DMS 273 treated with DMSO at 0.1 percent for 48 hours (cell line): ENCODE measurements around the gene RGS12.

Source experiments
- DNase-seq: peaks from one replicate; lab custom pipeline; 2025; lab: John Stamatoyannopoulos, UW

Gene RGS12, protein sequence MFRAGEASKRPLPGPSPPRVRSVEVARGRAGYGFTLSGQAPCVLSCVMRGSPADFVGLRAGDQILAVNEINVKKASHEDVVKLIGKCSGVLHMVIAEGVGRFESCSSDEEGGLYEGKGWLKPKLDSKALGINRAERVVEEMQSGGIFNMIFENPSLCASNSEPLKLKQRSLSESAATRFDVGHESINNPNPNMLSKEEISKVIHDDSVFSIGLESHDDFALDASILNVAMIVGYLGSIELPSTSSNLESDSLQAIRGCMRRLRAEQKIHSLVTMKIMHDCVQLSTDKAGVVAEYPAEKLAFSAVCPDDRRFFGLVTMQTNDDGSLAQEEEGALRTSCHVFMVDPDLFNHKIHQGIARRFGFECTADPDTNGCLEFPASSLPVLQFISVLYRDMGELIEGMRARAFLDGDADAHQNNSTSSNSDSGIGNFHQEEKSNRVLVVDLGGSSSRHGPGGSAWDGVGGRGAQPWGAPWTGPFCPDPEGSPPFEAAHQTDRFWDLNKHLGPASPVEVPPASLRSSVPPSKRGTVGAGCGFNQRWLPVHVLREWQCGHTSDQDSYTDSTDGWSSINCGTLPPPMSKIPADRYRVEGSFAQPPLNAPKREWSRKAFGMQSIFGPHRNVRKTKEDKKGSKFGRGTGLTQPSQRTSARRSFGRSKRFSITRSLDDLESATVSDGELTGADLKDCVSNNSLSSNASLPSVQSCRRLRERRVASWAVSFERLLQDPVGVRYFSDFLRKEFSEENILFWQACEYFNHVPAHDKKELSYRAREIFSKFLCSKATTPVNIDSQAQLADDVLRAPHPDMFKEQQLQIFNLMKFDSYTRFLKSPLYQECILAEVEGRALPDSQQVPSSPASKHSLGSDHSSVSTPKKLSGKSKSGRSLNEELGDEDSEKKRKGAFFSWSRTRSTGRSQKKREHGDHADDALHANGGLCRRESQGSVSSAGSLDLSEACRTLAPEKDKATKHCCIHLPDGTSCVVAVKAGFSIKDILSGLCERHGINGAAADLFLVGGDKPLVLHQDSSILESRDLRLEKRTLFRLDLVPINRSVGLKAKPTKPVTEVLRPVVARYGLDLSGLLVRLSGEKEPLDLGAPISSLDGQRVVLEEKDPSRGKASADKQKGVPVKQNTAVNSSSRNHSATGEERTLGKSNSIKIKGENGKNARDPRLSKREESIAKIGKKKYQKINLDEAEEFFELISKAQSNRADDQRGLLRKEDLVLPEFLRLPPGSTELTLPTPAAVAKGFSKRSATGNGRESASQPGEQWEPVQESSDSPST (N-terminal part only)

DNA sequence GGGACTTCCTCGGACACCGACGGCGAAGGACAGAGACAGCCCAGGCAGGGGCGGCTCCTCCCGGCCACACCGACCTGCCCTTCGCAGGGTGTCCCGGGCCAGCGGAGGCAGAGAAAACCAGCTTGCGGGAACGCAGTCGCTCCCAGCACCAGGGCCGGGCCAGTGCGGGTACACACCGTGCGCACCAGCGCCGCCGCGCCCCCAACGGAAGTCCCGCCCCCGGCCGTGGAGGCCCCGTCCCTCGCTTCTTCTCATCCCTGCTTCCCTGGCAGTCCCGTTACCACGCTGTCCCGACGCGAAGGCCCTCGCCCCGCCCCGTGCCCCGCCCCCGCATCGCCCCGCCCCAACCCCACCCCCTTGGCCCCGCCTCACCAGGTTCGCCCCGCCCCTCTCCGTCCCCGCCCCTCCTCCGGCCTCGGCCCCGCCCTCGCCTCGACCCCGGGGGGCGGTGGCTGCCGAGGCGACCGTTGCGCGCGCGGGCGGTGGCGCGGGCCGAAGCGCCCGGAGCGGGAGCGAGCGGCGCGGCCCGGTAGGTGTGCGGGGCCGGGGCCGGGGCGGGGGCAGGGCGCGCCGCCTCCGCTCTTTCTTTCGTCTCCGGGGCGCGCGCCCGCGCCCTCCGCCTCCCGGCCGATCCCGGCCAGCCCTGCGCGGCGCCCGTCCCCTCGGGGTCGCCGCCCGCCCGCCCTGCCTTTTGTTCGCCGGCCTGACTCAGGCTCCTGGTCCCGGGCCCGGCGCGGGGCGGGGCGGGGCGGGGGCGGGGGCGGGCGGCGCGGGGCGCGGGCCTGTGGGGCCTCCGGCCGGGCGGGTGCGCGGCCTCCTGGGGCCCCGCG, at the start of gene RGS12:
TSS of gene RGS12 (plus strand) at position 451 of the 830 bp plus-strand sequence. CDS start 23,150 bp downstream, outside the sequence.
- peak; percentile 46 for DNase-seq

DNA sequence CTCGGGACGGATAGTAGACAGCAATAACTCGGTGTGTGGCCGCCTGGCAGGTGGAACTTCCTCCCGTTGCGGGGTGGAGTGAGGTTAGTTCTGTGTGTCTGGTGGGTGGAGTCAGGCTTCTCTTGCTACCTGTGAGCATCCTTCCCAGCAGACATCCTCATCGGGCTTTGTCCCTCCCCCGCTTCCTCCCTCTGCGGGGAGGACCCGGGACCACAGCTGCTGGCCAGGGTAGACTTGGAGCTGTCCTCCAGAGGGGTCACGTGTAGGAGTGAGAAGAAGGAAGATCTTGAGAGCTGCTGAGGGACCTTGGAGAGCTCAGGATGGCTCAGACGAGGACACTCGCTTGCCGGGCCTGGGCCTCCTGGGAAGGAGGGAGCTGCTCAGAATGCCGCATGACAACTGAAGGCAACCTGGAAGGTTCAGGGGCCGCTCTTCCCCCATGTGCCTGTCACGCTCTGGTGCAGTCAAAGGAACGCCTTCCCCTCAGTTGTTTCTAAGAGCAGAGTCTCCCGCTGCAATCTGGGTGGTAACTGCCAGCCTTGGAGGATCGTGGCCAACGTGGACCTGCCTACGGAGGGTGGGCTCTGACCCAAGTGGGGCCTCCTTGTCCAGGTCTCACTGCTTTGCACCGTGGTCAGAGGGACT, 49.6 kb upstream of the RGS12 start:
- no peak for DNase-seq

DNA sequence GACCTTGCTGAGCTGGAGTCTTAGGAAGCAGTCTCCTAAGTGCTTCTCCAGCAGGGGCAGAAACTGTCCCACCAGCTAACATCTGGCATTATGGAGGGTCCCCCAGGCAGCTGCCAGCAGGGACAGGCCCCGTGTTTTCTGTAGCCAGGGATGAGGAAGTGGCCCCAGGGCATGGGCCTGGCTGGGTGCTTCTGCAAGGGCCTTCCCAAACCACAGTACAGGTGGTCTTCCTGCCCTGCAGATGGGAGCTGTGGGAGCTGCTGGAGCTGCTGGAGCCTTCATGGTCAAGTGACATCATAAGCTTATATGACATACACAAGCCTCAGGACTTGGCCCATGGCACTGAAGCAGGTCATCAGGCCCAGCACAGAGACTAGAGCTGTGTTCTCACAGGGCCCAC, 48.8 kb upstream of the RGS12 start:
- no peak for DNase-seq

DNA sequence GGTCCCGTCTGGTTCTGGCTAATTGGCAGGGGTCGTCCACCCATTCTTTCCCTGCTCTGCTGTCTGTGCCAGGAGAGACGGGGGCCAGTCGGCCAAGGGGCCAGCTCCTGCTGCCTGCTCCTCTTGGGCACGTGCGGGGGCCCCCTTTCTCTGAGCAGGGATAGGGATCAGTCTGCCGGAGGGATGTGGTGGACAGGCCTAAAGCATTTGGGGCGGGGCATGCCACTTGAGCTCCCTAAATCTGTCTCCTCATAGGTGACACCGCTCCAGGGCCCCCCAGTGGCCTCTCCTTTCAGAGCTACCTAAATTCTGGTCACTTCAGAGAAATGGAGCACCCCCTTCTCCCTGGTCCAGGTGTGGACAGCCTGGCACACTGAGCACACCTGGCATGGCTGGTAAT, 48.1 kb upstream of the RGS12 start:
- no peak for DNase-seq

DNA sequence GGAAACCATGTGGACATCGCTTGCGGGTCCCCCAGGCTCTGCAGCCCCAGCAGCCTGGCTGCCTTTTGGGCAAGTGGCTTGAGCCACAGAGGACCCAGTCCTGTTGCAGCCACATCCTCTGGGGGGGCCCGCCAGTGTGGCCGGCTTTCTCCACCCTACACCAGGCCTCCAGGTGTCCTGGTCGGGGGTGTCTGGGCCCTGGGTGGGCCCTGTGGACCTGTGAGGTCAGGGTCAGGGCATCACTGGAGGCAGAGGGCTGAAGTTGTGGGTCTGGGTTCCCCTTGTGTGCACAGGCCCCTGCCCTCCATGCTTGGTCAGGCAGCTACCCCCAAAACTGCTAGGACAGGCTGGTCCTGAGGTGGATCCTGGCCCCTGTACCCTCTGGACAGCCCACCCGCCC, 47.1 kb upstream of the RGS12 start:
- DNase-seq = no peak

DNA sequence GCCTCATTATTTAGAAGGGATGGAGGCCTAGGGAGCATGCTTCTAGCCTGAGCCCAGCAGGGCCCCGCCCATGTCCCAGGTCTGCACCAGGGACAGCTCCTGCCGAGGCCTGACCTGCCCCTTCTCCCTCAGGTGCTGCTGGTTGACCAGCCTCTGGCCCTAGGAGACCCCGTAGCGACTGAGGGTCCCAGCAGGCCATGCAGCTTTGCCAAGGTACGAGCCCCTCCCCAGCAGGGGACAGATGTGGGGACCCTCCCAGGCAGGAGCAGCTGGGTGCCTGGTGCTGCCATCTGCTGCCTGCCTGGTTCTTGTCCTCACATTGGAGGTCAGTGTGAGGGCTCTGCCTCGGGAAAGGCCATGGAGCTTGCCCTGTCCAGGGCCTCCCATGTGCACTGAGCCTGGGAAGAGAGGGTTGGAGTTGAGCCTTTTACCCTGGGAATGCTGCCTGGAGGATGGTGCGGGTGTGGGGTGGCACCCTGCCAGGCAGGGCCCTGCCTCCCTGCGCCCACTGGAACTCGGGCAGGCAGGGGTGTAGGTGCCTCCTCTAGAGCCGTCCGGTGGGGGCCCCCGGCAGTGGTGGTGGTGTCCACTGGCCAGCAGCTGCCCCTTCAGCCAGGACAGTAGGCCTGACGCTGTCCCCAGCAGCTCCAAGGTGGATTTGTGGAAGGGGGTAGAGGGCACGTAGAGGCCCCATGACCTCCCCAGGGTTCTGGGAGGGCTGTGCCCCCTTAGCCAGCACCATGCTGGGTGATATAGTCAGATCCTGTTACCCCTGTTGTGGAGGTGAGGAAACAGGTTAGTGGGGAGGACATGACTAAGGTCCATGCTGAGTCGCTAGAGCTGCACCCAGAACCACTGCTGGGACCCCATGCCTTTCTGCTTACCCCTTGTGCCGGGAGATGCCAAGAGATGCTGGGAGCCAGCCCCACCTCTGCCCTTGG, 46.1 kb upstream of the RGS12 start:
- DNase-seq = no peak

DNA sequence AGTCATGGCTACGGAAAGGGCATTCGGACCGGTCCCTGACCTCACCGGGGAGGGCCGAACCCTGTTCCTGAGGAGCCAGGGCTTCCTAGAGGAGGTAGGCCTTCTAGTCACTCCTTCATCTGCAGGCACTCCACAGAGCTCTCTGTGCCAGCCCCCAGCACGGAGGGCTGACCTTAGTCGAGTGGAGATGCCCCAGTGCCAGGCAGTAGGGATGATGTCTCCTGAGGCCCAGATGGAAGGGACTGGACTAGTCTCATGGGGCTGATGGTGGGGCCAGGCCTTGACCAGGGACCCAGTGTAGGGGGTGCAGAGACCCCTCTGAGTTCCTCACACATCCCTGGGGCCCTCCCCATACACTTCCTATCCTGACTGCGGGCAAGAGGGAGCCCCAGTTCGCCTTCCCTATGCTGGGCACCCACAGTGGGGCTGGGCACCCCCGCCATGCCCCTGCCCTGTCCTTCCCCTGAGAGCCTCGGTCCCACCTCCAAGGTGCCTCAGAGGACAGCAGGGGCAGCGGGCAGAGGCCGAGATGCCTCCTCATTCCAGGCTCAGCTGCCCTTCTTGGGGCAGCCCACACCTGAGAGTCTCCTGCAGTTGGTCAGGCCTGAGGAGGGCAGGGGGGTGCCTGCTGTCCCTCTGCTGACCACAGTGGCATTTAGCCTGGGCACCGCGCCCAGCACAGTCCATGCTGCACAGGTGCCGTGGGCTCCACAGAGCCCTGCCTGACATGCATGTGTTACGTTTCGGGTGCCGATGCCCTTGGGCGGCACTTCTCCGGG, 45.2 kb upstream of the RGS12 start:
- no peak for DNase-seq

DNA sequence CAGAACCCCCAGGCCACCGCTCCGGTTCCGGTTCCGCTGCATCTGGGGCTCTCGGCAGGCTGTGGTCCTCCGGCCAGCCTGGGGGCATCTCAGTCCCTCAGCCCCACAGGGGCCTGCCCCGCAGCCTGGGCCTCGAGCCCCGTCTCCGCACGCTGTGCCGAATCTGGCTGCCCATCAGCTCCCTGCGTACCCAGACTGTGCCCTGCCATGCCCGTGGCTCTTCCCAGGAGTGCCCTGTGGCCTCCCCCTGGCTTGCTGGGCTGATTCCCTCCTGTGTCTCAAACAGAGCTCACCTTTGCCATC, 44.7 kb upstream of the RGS12 start:
- no peak for DNase-seq

DNA sequence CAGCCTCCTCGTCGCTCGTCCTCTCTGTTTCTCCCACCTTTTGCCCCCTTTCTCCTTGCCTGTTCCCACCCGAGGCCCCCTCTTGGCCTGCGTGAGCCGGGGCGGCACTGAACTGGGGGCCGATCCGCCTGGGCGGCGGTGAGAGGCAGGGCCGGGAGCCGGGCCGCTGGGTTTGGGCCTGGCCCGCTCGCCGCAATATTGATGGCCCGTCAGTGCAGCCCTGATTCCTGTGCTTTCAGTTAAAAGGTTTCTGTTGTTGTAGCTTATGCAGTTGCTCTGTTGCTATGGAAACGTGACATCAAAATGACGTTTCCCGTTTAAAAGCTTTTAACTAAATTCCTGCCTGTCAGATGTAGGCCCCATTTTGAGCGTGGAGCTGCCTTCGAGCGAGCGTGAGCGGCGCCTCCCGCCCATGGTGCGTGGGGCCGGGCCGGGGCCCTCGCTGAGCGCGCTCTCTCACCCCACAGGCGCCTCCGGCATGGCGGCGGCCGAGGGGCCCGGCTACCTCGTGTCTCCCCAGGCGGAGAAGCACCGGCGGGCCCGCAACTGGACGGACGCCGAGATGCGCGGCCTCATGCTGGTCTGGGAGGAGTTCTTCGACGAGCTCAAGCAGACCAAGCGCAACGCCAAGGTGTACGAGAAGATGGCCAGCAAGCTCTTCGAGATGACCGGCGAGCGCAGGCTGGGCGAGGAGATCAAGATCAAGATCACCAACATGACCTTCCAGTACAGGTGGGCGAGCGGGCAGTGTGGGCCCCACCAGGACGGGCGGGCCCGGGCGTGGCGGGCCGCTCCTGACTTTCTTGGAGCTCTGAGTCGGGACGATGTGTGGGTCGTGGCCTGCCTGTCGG, 43.8 kb upstream of the RGS12 start, which contains the start of gene MSANTD1:
TSS of gene MSANTD1 (plus strand) at position 349 of the 851 bp plus-strand sequence. CDS start at position 413, 64 bp downstream.
- DNase-seq = no peak

DNA sequence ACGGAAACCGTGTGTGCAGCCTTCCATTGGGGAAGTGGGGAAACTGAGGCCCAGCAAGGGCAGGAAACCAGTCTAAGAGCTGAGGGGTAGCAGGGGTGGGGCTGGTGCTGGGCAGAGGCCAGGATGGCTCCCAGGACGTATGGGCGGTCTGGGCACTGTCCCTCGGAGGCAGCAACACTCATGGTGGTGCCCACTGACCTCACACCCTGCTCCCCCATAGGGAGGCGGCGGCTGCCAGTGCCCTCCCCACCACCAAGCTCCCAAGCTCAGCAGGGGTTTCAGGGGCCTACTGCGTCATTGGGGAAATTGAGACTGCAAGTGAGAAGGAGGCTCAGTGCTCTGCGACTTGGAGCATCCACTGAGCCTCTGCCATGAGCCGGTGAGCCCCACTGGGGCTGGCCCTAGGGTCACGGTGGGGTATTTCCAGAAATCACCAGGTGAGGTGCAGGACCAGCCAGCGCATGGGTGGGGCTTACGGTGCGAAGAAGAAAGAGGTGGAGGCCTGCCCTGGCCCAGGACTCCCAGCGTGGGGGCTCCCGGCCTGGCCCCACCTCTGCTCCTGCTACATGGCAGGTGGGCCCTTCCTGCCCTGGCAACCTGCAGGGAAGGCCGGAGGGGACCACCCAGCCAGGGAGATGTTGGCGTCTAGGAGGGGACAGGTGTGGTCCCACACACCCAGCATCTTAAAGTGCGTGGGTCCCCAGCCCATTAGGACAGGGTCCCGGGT, 42.9 kb upstream of the RGS12 start:
- DNase-seq = no peak

DNA sequence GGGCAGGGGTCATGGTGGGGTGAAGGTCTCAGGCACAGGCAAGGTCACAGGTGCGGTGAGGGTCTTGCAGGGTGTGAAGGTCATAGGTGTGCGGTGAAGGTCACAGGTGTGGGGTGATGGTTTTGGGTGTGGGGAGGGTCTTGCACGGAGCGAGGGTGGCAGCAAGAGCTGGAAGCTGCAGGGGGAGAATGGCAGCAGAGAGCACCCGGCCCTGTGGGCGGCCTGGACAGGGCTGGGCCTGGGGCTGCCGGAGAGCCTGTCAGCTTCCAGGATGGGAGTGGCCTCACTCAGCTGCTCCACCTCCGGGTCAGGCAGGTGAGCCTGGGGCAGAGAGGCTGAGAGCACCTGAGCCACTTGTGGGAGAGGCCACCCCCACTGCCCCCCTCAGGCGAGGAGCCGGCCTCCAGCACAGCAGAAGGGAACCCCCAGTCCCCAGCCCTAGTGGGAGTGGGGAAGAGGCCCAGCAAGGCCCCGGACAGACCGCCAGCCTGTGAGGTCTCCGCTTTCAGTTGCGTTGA, 42.3 kb upstream of the RGS12 start:
- DNase-seq = no peak

DNA sequence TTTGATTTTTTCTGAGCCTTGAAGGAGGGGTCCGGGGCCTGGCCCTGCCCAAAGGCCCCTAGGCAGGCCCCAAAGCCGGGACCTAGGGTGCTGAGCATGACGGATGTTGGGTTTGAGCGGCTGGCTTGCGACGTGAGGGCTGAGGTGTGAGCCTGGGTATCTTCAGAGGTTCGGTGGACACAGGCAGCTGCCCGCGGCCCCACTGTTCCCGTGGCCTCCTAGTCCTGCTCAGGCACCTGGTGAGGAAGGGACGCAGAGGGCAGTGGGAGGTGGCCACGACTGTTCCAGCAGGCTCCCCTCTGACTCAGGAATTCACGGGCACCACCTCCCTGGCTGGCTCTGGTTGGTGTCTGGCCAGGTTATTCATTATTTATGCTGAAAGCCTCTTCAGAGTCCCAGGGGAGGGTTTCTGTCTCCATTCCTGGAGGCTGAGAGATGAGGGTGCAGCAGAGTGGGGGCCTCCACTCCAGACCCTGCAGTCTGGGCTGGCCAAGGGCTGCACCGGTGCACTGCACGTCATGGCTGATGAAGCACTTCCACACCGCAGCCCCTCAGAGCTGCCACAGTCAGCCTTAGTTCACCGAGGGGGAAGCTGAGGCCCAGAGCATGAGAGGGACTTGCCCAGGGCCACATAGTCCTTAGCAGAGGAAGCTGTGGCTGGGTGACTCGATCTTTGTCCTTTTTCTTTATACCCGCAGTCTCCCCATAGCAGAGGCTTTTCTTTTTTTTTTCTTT, 41.7 kb upstream of the RGS12 start:
- DNase-seq = no peak

DNA sequence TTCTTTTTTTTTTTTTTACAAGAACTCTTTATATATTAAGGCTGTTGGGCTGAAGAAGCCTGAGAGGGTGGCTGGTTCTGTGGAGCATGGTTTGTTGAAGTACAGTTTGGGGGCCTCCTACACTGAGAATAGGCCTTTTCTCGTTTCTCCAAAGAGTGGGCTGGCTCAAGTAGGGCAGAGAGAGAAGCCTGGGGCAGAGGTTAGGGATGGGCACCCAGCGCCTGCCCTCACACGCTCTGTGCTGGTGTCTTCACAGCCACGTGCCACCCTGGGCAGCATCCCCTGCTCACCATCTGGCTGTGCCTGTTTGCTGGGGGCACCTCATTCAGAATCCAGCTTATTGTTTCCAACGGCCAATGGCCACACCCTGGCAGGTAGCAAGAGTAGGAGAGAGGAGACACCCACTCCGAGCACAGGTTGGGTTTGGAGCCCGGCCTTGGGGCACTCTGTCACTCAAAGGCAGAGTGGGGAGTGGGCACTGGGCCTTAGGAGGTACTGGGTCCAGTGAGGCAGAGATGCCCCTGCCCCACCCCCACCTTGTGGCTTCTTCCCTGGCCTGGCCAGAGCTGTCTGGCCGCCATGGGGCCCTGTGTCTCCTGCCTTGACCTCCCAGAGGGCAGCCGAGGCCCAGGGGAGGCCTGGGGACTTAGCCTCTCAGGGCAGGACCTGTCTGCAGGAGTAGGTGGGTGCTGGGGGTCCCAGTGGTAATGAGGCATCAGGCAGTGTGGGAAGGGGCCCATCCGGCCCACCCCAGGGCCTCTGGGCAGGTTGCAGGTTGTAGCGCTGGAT, 40.9 kb upstream of the RGS12 start:
- DNase-seq = no peak

DNA sequence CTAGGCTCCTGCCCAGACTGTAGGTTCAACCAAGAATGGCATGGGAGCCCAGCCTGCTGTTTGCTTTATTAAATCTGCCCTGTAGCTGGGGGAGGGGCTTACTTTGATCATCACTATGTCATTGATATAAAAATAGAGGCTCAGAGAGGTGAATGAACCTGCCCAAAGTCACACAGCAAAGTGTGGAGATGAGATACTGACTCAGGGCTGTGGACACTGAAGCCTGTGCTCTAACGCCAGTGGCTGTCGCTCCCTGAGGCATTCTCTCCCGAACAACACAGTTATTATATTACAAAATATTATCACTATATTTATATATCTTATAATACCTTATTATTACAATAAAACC, 40.4 kb upstream of the RGS12 start:
- DNase-seq = no peak

DNA sequence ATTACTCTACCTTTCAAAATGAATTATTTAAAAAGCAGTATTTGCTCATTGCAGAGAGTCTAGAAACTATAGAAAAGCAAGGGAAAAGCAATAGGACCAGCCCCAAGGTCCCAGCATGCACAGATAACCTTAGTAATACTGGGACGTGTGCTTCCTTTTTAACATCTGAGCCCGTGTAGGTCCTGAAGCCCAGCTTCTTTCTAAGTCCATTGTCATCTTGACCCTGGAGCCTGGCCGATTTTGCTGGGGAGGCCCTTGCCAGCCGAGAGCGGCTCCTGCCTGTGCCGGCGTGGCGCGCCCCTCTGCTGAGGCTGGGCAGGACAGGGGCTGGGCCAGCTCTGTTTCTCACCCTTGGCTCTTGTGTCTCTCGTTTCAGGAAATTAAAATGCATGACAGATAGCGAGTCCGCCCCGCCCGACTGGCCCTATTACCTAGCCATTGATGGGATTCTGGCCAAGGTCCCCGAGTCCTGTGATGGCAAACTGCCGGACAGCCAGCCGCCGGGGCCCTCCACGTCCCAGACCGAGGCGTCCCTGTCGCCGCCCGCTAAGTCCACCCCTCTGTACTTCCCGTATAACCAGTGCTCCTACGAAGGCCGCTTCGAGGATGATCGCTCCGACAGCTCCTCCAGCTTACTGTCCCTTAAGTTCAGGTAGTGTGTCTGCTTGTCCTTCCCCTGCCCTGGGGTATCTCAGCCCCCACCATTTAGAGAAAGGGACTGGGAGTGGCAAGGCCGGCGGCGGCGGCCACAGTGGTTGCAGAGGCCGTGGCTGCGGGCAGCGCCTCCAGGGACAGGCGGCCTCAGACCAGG, 39.8 kb upstream of the RGS12 start:
- DNase-seq = no peak
